HG02938 (cell line): Measurements from ENCODE around the gene CNTNAP2.

Experiments
- ATAC-seq: cut with Tn5 transposase; IDR thresholded peaks from one replicate; pipeline ENCODE4 v1.9.1; 2021; ENCODE audit warnings: mild to moderate bottlenecking, moderate library complexity; ENCODE audit not compliant: unreplicated experiment

CNTNAP2 gene

GRCh38 chr7:147188467-147188866, 1071.9 kb downstream of the CNTNAP2 start:
- ATAC-seq, result no peak

GRCh38 chr7:147193476-147193875, 1076.9 kb downstream of the CNTNAP2 start:
- no peak for ATAC-seq

- no peak for ATAC-seq
These were observed 1079.9 kb downstream of the CNTNAP2 start for GRCh38 chr7:147196481-147196880.

- ATAC-seq, result no peak
These were observed 1080.4 kb downstream of the CNTNAP2 start for GRCh38 chr7:147197006-147197405.

GRCh38 chr7:147199868-147200267, 1083.3 kb downstream of the CNTNAP2 start:
- no peak for ATAC-seq

DNA sequence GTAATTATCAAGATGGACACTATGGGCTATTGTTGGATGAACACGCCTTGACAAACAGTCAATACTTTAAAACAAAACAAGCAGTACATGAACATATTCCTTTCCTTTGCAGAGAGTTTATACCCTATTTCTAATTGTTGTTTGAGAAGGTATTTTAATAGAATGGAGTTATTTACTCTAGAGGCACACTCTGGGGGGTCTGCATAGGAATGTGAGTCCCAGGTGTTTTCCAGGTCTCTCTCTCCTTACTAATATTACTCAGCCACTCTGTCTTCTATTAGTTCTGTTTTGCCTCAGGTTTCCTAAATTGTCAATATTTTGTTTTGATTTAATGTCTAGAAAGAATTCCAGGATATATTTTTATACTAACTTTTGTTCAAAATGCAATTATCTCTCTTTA, 1091.4 kb downstream of the CNTNAP2 start:
- ATAC-seq, result no peak

DNA sequence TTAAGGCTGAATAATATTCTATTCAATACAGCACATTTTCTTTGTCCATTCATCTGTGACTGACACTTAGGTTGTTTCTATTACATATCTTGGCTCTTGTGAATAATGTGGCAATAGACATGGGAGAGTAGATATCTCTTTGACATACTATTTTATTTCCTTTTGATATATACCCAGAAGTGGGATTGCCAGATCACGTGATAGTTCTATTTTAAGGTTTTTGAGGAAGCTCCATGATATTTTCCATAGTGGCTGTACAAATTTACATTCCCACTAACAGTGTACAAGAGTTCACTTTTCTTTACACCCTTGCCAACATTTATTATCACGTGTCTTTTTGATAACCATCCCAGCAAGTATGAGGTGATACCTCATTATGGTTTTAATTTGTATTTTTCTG, 1114.7 kb downstream of the CNTNAP2 start:
- ATAC-seq, result no peak

- no peak for ATAC-seq
These were observed 1119.2 kb downstream of the CNTNAP2 start for GRCh38 chr7:147235645-147236382.

GRCh38 chr7:147240468-147240867, 1123.9 kb downstream of the CNTNAP2 start:
- ATAC-seq, result no peak

DNA sequence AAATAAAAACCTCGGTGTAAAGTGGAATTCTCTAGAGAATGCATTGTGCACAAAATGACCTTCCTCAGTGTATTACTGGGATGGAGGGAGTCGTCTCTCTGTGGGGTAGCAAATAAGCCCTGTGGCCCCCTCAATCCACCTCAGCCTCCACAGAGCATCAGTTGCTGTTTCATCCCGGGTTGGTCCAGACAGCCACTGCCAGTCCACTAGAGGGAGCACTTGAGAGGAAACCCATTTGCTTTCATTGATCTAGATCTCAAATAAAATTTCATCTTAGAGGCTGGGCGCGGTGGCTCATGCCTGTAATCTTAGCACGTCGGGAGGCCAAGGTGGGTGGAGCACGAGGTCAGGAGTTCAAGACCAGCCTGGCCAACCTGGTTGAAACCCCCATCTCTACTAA, 1128.7 kb downstream of the CNTNAP2 start:
- ATAC-seq, result no peak

- no peak for ATAC-seq
These were observed 1133.4 kb downstream of the CNTNAP2 start for GRCh38 chr7:147249956-147250355.

- no peak for ATAC-seq
These were observed 1135.2 kb downstream of the CNTNAP2 start for GRCh38 chr7:147251751-147252325.

GRCh38 chr7:147261693-147262092, 1145.1 kb downstream of the CNTNAP2 start:
- no peak for ATAC-seq

- ATAC-seq, result no peak
These were observed 1148.9 kb downstream of the CNTNAP2 start for GRCh38 chr7:147265528-147265927.

- ATAC-seq, result no peak
These were observed 1159.5 kb downstream of the CNTNAP2 start for GRCh38 chr7:147276106-147276505.

DNA sequence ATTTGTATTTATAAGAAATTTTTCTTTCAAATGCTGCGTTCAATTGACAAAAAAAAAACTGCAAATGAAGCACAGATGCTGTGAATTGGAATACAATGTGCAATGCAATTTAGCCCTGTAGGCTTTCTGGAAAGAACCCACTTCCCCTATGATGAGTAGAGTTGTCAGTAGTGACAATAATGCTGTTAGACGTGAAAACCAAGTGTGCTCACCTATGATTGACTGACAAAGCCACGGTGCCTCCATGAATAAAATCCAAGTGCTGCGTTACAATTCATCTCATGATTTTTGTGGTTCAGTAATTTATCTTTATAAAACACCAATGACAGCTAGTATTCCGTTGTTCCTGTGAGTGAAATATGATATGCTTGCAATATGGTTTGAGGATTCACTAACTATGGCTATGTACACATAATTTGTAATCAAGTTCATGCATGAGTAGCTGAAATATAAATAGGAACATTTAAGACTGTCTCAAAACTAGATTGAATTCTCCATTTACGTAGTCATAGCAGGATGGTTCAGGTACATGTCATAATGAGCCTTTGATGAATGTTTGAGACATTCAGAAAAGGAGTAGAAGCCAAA, 1160.3 kb downstream of the CNTNAP2 start:
- ATAC-seq, result no peak

GRCh38 chr7:147279514-147279913, 1162.9 kb downstream of the CNTNAP2 start:
- ATAC-seq, result no peak

DNA sequence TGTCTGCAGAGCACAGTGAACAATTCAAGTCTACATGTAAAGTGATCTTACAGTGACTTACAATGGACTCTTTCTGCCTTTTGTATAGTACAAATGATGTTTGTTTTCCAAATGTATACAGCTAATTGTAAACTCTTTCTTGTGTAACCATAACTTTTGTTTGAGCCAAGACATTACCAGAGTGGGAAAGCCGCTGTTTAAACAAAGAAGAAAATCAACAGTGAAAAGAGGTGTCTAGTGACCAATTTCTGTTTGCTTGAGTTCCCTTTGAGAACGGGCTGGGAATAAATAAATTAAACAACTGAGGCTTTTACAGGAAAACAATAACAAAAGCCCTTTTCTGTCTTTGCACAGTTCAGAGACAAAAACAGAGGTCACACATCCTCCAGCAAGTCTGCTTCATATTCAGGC, 1163.4 kb downstream of the CNTNAP2 start:
- no peak for ATAC-seq

DNA sequence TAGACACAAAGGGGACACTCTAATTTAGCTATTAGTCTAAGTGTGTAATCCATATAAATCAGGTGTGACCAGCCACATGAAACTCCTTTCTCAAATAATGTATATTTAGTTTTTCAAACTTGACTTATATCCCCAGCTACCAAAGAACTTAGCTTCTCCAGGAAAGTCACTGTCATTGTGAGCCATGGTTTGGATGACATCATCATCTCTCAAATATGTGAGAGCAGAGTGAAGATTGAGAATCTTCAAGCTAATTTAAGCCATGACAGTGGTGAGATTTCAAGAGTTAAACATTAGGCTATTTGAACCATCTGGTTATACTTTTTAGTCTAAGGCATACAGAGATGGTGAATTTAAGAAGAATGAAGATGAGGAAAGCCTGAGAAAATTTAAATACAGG, 1165.6 kb downstream of the CNTNAP2 start:
- ATAC-seq, result no peak

GRCh38 chr7:147296201-147296600, 1179.6 kb downstream of the CNTNAP2 start:
- ATAC-seq, result no peak

DNA sequence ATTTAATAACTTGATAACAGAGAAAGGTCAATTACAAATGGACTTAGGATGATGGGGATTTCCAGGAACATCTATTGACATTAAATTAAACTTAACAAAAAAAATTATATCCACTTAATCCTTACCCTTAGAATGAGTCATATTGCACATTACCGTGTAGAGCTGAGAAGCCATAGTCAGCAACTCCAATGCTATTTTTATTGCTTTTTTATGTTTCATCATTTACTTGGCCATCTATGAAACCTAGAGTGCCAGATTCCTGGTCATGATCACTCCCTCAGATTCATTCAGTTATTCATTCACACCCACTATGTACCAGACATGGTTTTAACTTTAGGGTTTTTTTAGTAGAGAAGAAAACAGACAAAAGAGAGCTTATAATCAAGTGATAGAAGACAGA, 1180.4 kb downstream of the CNTNAP2 start:
- ATAC-seq, result no peak

DNA sequence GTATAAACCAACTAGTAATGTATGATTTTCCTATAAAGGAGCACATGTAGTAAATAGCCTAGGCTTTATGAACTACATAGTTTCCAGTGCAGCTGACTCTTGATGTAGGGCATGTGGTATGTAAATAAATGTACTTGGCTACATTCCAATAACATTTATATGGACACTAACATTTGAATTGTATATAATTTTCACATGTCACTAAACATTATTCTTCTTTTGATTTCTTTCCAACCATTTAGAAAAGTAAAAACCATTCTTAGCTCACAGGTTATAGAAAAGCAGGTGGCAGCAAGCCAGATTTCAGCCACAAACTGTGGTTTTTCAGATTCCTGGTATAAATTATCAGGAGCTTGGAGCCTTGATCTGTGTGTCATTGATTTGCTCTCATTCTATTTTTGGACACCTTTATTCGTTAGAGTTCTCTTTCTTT, 1182.0 kb downstream of the CNTNAP2 start:
- no peak for ATAC-seq
